Measurements from ENCODE around the gene F11. TPM values are rescaled to one million over a fixed set of nuclear protein-coding genes. Genes with fewer than 3 reads are reported as not detected.

The F11 gene
- total RNA-seq, 1 donor from 2014 or later, result 0.30 TPM

DNA sequence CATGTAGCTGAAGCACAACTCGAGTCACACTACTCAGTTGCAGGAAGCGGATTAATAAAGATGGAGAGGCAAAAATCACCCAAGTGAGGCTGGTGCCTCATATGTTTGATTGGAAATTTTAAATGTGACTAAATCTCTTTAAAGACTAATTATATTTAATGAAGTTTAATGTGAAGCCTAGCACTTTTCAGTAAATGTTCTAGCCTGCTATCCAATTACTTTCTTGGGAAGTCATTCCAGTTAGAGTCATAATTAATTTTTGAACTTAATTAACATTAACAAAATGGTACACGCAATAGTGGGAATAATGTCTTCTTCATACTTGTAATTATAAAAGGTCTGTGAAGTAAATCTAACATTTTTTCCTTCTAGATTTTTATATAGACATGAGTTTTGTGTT is 20.6 kb downstream of the F11 start:
- TF ChIP-seq, protein P1, sequence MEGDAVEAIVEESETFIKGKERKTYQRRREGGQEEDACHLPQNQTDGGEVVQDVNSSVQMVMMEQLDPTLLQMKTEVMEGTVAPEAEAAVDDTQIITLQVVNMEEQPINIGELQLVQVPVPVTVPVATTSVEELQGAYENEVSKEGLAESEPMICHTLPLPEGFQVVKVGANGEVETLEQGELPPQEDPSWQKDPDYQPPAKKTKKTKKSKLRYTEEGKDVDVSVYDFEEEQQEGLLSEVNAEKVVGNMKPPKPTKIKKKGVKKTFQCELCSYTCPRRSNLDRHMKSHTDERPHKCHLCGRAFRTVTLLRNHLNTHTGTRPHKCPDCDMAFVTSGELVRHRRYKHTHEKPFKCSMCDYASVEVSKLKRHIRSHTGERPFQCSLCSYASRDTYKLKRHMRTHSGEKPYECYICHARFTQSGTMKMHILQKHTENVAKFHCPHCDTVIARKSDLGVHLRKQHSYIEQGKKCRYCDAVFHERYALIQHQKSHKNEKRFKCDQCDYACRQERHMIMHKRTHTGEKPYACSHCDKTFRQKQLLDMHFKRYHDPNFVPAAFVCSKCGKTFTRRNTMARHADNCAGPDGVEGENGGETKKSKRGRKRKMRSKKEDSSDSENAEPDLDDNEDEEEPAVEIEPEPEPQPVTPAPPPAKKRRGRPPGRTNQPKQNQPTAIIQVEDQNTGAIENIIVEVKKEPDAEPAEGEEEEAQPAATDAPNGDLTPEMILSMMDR (IDR thresholded peaks at IDR 0.05; ENCODE audit: borderline replicate concordance), result no peak
- H3K4me3 ChIP-seq, result no peak overlapping the region
- H3K36me3 ChIP-seq, result no peaks in the 10 kb centered on the region
- H3K9me3 ChIP-seq (replicated peaks), result no peaks in the 10 kb centered on the region
- peaks cover 23% of the 10 kb centered on the region for H3K27me3 ChIP-seq (ENCODE audit: low read depth)
- DNase-seq, result no peak
- intact Hi-C loops (cut with micrococcal nuclease), result no loop called here
- no peak overlapping the region for H3K27ac ChIP-seq (replicated peaks)
- H3K4me1 ChIP-seq, result no peaks in the 10 kb centered on the region

DNA sequence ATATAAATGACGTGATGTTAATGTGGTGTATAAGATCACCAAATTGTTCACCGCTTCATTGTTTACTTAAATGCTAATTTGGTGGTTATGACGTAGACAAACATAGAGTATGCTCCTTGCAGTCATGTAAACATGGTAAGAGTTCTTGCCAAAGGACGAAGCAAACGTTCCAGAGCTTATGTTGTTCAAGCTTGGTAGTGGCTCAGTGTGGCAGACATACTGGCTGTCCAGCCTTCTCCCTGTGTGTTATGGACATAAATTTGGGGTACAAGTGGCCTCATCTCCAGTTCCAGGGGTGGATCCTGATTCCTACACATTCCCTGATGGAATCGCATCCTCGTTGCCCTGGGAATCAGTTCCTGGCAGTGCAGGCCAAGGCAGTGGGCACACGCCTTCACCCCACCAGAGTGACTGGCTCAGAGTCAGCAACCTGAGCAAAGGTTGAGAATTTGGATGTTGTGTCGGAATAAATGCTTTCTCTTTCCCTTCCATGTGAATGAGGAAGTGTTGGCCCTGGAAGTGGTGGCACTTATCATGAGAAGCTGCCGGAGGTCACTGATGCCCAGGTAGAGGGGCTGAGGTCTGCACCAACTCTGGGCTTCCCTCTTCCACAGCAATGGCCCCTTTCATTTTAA is 25.4 kb downstream of the F11 start:
- Histone ChIP-seq H3K27me3 (ENCODE audit: low read depth) (peaks cover 43% of the 10 kb centered on the region), H3K4me1 (no peaks in the 10 kb centered on the region), H3K4me3 (no peak overlapping the region), H3K9me3 (replicated peaks) (no peaks in the 10 kb centered on the region), H3K27ac (replicated peaks) (no peak overlapping the region), H3K36me3 (no peaks in the 10 kb centered on the region)
- DNase-seq, result no peak
- TF ChIP-seq, protein P1 (IDR thresholded peaks at IDR 0.05; ENCODE audit: borderline replicate concordance), result no peak
- intact Hi-C loops (cut with micrococcal nuclease), result no loop called here

DNA sequence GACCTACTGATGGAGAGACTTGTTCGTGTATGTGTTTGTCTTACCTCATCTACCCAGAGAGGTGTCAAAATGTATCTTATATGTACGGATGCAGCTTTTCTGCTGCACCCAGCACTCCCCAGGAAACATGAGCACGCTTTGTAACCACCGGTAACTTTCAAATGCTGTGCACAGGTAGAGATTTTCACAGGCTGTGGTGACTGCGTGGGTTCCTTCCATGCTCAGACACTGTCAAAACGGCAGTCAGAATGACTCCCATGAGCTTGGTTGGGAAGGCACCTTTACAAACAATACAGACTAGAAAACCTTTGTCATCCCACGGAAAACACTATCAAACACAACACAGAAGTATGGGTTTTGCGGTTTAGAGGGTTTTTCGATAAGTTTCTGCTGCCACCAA is 28.2 kb downstream of the F11 start:
- intact Hi-C loops (cut with micrococcal nuclease), result no loop called here

DNA sequence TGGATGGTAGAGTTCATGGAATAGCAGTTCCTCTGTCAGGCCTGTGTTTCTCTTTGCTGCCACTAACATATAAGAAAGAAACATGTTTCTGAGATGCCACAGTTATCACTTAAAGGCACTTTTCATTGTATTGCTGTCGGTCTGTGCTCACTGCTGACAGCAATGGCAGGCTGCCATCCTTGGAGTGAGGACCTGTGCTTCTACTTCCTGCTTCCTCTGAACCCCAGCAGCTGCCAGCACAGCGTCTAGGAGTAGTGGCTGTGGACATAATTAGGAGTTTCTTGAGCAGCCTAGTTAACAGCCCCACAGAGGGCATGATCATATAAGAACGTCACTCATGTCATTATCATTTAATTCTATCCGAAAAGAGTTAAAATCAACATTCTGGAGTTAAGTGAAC is 30.5 kb downstream of the F11 start:
- no peaks in the 10 kb centered on the region for H3K4me1 ChIP-seq
- no peak for DNase-seq
- peaks cover 75% of the 10 kb centered on the region for H3K27me3 ChIP-seq (ENCODE audit: low read depth)
- no peak overlapping the region for H3K27ac ChIP-seq (replicated peaks)
- H3K4me3 ChIP-seq, result no peak overlapping the region
- TF ChIP-seq, protein P1 (IDR thresholded peaks at IDR 0.05; ENCODE audit: borderline replicate concordance), result no peak
- intact Hi-C loops (cut with micrococcal nuclease), result no loop called here
- no peaks in the 10 kb centered on the region for H3K9me3 ChIP-seq (replicated peaks)
- H3K36me3 ChIP-seq, result no peaks in the 10 kb centered on the region

More for the DNA sequence above, 28.2 kb downstream of the F11 start:
- H3K4me3 ChIP-seq, result no peak overlapping the region
- peaks cover 62% of the 10 kb centered on the region for H3K27me3 ChIP-seq (ENCODE audit: low read depth)
- H3K4me1 ChIP-seq, result no peaks in the 10 kb centered on the region
- no peak for DNase-seq
- H3K9me3 ChIP-seq (replicated peaks), result no peaks in the 10 kb centered on the region
- H3K27ac ChIP-seq (replicated peaks), result no peak overlapping the region
- TF ChIP-seq, protein P1 (IDR thresholded peaks at IDR 0.05; ENCODE audit: borderline replicate concordance), result no peak
- H3K36me3 ChIP-seq, result no peaks in the 10 kb centered on the region

DNA sequence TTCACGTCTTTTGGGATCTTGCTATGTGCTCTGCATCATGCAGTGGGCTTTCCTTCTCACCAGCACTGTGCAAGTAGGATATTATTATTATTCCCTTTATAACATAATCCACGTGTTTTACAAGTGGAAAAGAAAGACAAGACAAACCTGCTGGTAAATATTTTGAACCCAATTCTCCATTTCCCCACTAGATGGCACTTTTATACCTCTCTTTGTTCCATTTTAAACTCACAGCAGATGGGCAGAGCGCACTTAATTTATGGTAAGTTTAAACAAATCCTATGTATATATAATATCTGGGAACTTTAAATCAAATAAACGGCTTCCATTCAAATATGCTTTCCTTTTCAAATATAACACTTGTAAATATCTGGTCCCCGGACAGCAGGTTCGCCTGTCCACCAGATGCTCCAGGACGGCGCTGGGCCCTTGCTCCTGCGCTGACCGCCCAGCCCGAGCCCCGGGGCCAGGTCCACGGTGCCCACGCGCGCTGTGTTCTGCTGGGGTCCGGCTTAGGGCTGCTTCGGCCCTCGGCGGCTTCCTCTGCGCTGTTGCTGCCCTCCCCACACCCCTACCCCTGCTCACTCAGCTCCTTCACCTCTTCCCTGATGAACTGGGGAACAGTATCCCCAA is 31.1 kb downstream of the F11 start:
- intact Hi-C loops (cut with micrococcal nuclease), result no loop called here
- H3K27me3 ChIP-seq (ENCODE audit: low read depth), result peaks cover 76% of the 10 kb centered on the region
- H3K36me3 ChIP-seq, result no peaks in the 10 kb centered on the region
- H3K4me1 ChIP-seq, result no peaks in the 10 kb centered on the region
- DNase-seq, result no peak
- TF ChIP-seq, protein P1 (IDR thresholded peaks at IDR 0.05; ENCODE audit: borderline replicate concordance), result peak; percentile 73
- no peak overlapping the region for H3K27ac ChIP-seq (replicated peaks)
- no peaks in the 10 kb centered on the region for H3K9me3 ChIP-seq (replicated peaks)
- no peak overlapping the region for H3K4me3 ChIP-seq

All from left ventricle myocardium inferior (tissue), 1 donor.